K562 (cell line): ENCODE results near the gene ARMH3. TPM values are rescaled to one million over a fixed set of nuclear protein-coding genes. Genes with fewer than 3 reads are reported as not detected.

ENCODE experiments used
- ATAC-seq: fragments of 200-7000 bp; cut with Tn5 transposase; 3 replicates; pipeline ENCODE4 v1.9.1; 2020; ENCODE audit warnings: moderate library complexity
- BruUV-seq: library from RNA; stranded (reverse); fragments of 400-500 nt; replicated peaks from 2 replicates; lab custom pipeline; 2021; lab: Mats Ljungman, UMichigan
- CTCF ChIA-PET: fragments of 300-600 bp; formaldehyde crosslinking; extraction: SDS; loops from one replicate; lab custom pipeline; 2021; ENCODE audit warnings: low intra/inter-chr PET ratio; lab: Yijun Ruan, JAX
- POLR2A ChIA-PET: fragments of 300-600, 350-650 bp; sonication (Branson Sonifier 250); formaldehyde crosslinking; extraction: SDS; loops from one replicate; lab custom pipeline; 2021; ENCODE audit warnings: antibody characterized with exemption, inconsistent platforms; lab: Yijun Ruan, JAX
- DNase-seq, 4 experiments: peaks; one replicate each; pipeline versions ENCODE4 v3.0.0 to v3.0.0-alpha.2; 2011 to 2018; ENCODE audit warnings: low spot score in 3 of 4, mixed read lengths in 3 of 4; ENCODE audit errors: extremely low read depth in 1 of 4
- FAIRE-seq: peaks from 2 replicates; lab custom pipeline; 2011; peaks lifted over from hg19 to GRCh38; lab: Jason Lieb, UNC
- H2AFZ ChIP-seq: 2 replicates; pipeline ENCODE4 v1.6.0; 2011; ENCODE audit warnings: low read depth, low read length, control low read depth, inconsistent platforms
- H3K27ac ChIP-seq: fragments of 200-600 bp; 3 replicates; pipeline ENCODE4 v1.8.0; 2011; ENCODE audit warnings: low read depth, mild to moderate bottlenecking, control low read depth, inconsistent platforms, low read length, moderate library complexity, mixed read lengths; ENCODE audit errors: extremely low read depth
- H3K27me3 ChIP-seq, 2 experiments: fragments of 300-600 bp in 1 of 2; 2 replicates in 1 of 2; 3 replicates in 1 of 2; pipeline versions ENCODE4 v1.6.0 to v1.8.0; 2011; ENCODE audit warnings: inconsistent platforms in 2 of 2, low read length in 2 of 2, mild to moderate bottlenecking in 1 of 2, mixed read lengths in 1 of 2, moderate library complexity in 1 of 2; ENCODE audit not compliant: control insufficient read depth in 2 of 2, insufficient read depth in 2 of 2
- H3K36me3 ChIP-seq: fragments of 300-600 bp; 3 replicates; pipeline ENCODE4 v1.8.0; 2011; ENCODE audit warnings: mild to moderate bottlenecking, low read length, inconsistent platforms; ENCODE audit not compliant: control insufficient read depth, insufficient read depth
- H3K4me1 ChIP-seq, 2 experiments: fragments of 200-600 bp in 1 of 2; replicated peaks in 1 of 2; 2 replicates in 1 of 2; 3 replicates in 1 of 2; pipeline versions ENCODE4 v1.5.1 to v1.8.0; 2011; ENCODE audit warnings: inconsistent platforms in 2 of 2, low read length in 2 of 2, mild to moderate bottlenecking in 1 of 2, mixed read lengths in 1 of 2, moderate library complexity in 1 of 2; ENCODE audit not compliant: control insufficient read depth in 2 of 2, insufficient read depth in 2 of 2
- H3K4me2 ChIP-seq: 2 replicates; pipeline ENCODE4 v1.6.1; 2011; ENCODE audit warnings: low read length, control low read depth, inconsistent platforms, mixed read lengths; ENCODE audit not compliant: insufficient read depth
- H3K4me3 ChIP-seq: fragments of 200-600 bp; sonication (generic), shearing (Covaris generic); 2 replicates; pipeline ENCODE4 v1.5.1; 2016; ENCODE audit warnings: control low read depth, inconsistent platforms
- H3K79me2 ChIP-seq: fragments of 200-600 bp; 3 replicates; pipeline ENCODE4 v1.8.0; 2011; ENCODE audit warnings: low read length, inconsistent platforms; ENCODE audit not compliant: control insufficient read depth, insufficient read depth
- H3K9ac ChIP-seq, 2 experiments: 2 replicates each; pipeline versions ENCODE4 v1.6.0 to v1.6.1; 2011; ENCODE audit warnings: low read depth in 2 of 2, low read length in 2 of 2, control low read depth in 1 of 2, inconsistent platforms in 1 of 2, mild to moderate bottlenecking in 1 of 2, mixed read lengths in 1 of 2; ENCODE audit not compliant: insufficient read depth in 1 of 2
- H3K9me1 ChIP-seq: one replicate; pipeline ENCODE4 v1.6.0; 2011; ENCODE audit warnings: inconsistent platforms, mild to moderate bottlenecking, low read length, moderate library complexity; ENCODE audit not compliant: control insufficient read depth, insufficient read depth
- H3K9me3 ChIP-seq: replicated peaks from 2 replicates; pipeline ENCODE4 v1.5.1; 2011; ENCODE audit warnings: low read depth, low read length, inconsistent platforms; ENCODE audit not compliant: control insufficient read depth, insufficient read depth
- H4K20me1 ChIP-seq: replicated peaks from 2 replicates; pipeline ENCODE4 v1.6.1; 2011; ENCODE audit warnings: low read length, inconsistent platforms, mixed read lengths; ENCODE audit not compliant: control insufficient read depth, insufficient read depth
- CHD1 ChIP-seq: fragments of 200-600 bp; sonication (generic); IDR thresholded peaks from one replicate; pipeline ENCODE4 v1.6.1; 2012; ENCODE audit warnings: mild to moderate bottlenecking, moderate library complexity, low read length, inconsistent platforms
- KLF13 ChIP-seq: fragments of 450-650 bp; IDR thresholded peaks from 2 replicates; pipeline ENCODE4 v1.6.1; 2016; ENCODE audit warnings: missing genetic modification characterization, low read depth, mild to moderate bottlenecking, missing compliant biosample characterization, moderate library complexity, borderline replicate concordance
- MAFK ChIP-seq: IDR thresholded peaks from 2 replicates; pipeline ENCODE4 v1.6.1; 2011; ENCODE audit warnings: low read length, improper control_type of control experiment
- NFYB ChIP-seq: IDR thresholded peaks from 2 replicates; pipeline ENCODE4 v1.6.1; 2011; ENCODE audit warnings: mild to moderate bottlenecking, moderate library complexity; ENCODE audit not compliant: insufficient read length; ENCODE audit errors: extremely low read depth
- PHB2 ChIP-seq: fragments of 450-650 bp; IDR thresholded peaks from 2 replicates; pipeline ENCODE4 v1.6.1; 2017; ENCODE audit warnings: low read depth
- PML ChIP-seq: IDR thresholded peaks from 2 replicates; pipeline ENCODE4 v1.6.1; 2012; ENCODE audit warnings: low read length, inconsistent platforms
- PTBP1 ChIP-seq: fragments of 200-400 bp; formaldehyde crosslinking; IDR thresholded peaks from 2 replicates; pipeline ENCODE4 v1.6.1; 2017; ENCODE audit warnings: low read depth, low read length
- PURB ChIP-seq: sonication (generic); formaldehyde crosslinking; IDR thresholded peaks from 2 replicates; pipeline ENCODE4 v1.9.0; 2021; ENCODE audit warnings: low read depth, mild to moderate bottlenecking, missing genetic modification reagents
- SREBF1 ChIP-seq: fragments of 150-350 bp; IDR thresholded peaks from 2 replicates; pipeline ENCODE4 v1.6.1; 2014; ENCODE audit warnings: antibody characterized with exemption, low read depth, low read length, borderline replicate concordance
- TFAM ChIP-seq: fragments of 250-450 bp; sonication (Bioruptor Pico); conservative IDR thresholded peaks from 2 replicates; pipeline ENCODE4 v1.5.0; 2021; ENCODE audit warnings: mild to moderate bottlenecking, moderate library complexity
- TSC22D4 ChIP-seq: fragments of 450-650 bp; IDR thresholded peaks from 2 replicates; pipeline ENCODE4 v1.6.1; 2016; ENCODE audit warnings: missing genetic modification characterization, missing biosample characterization, control low read depth
- ZNF133 ChIP-seq: fragments of 250-450 bp; sonication (Bioruptor Pico); IDR thresholded peaks from 2 replicates; pipeline ENCODE4 v1.4.0; 2020; ENCODE audit warnings: mild to moderate bottlenecking
- ZNF224 ChIP-seq: sonication (generic); formaldehyde crosslinking; IDR thresholded peaks from 2 replicates; pipeline ENCODE4 v1.8.0; 2022; ENCODE audit warnings: mild to moderate bottlenecking, missing genetic modification reagents
- ZNF274 ChIP-seq: IDR thresholded peaks from 2 replicates; pipeline ENCODE4 v1.6.1; 2011; ENCODE audit warnings: low read depth, mild to moderate bottlenecking, low read length, moderate library complexity, borderline replicate concordance
- WGBS: fragments of 100-300 bp; shearing (Covaris generic); methylation state at CpG from one replicate; pipeline ENCODE4 v1.1.6; 2016; ENCODE audit warnings: low coverage, mixed read lengths; ENCODE audit not compliant: insufficient coverage; ENCODE audit errors: missing lambda C conversion rate; 5-methylcytosine and 5-hydroxymethylcytosine counted together
- in situ Hi-C: fragments of 300-500 bp; cut with MboI; formaldehyde crosslinking; loops from 4 replicates; pipeline ENCODE4 v1.15.0; 2018; ENCODE audit warnings: inconsistent platforms, mixed read lengths
- intact Hi-C: fragments of 100-400 bp; cut with micrococcal nuclease; formaldehyde crosslinking; loops from 2 replicates; pipeline ENCODE4 v1.14.2; 2022
- polyA plus RNA-seq, 8 experiments: library from polyadenylated mRNA; depleted of rRNA in 4 of 8; stranded (reverse) in 5 of 8; unstranded in 3 of 8; fragments of >200 nt; fragmentation: Nextera tagmentation in 2 of 8; fragmentation: Illumina TruSeq in 1 of 8; extraction: Ambion mirVana in 2 of 8; extraction: Trizol in 1 of 8; gene quantifications; 2 replicates each; pipeline versions ENCODE4 v1.2.1 to v1.2.3, GENCODE V29; 2011 to 2014; ENCODE audit warnings: inconsistent platforms in 1 of 8, missing spikeins in 1 of 8
- total RNA-seq, 7 experiments: library from RNA; depleted of rRNA in 6 of 7; stranded (reverse); fragments of >200 nt in 6 of 7; fragmentation: Illumina TruSeq in 2 of 7; extraction: Trizol in 2 of 7; gene quantifications; 2 replicates each; pipeline versions ENCODE4 v1.2.1 to v1.2.3, GENCODE V29; 2011 to 2021; ENCODE audit warnings: low replicate concordance in 1 of 7
- TF ChIP-seq, protein P1 (sequence below): fragments of 450-650 bp; IDR thresholded peaks from 2 replicates; pipeline ENCODE4 v1.6.1; 2018; ENCODE audit warnings: mild to moderate bottlenecking, low read depth; ENCODE audit not compliant: partially characterized antibody
- TF ChIP-seq, protein P2 (sequence below): fragments of 250-450 bp; sonication (Bioruptor Pico); IDR thresholded peaks from 2 replicates; pipeline ENCODE4 v1.9.0; 2021; ENCODE audit warnings: mild to moderate bottlenecking
- TF ChIP-seq, protein P3 (sequence below): sonication (generic); formaldehyde crosslinking; IDR thresholded peaks from 2 replicates; pipeline ENCODE4 v1.8.0; 2023; ENCODE audit warnings: missing genetic modification reagents, mild to moderate bottlenecking, borderline replicate concordance

The ARMH3 gene
- total and polyA plus RNA-seq, 9 of the 15 experiments (the other 6 are each of a cell fraction or from before 2014, with no cell fraction given), result 0.29 to 0.73 TPM; not detected in 7

DNA sequence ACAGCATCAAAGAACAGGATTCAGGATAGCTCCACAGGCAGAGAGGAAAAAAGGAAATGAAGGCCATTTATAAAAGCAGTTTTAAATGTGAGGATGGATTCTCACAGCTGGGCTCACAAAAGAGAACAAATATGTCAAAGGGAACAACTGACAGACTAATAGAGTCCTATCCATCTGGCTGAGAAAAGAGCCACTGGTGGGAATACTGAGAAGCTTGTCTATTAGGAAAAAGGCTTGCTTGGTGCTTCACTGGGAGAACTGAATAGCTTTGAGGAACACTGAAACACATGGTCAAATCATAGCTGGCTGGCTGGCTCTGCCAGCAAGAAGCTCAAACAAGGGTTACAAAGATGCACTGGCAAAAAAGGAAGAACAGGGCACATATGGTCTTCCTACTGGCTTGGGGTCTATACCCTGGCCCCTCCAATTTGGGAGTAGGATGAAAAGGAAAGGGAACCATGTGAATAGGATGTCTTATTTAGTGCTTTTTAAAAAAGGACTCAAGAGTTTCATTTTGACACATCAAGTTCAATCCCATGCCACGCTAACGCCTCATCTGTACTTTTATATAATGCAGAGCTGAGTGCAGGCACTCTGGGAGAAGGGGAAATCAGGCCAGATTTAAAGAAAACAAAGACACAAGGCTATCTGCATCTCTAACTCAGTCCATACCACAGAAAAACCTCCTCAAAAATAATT lies 167.6 kb downstream of the ARMH3 start:
- H3K4me1 ChIP-seq, result no peaks in the 10 kb centered on the region
- no peak overlapping the region for H3K9ac ChIP-seq
- no peak overlapping the region for H3K4me3 ChIP-seq
- ChIA-PET POLR2A (no interaction called here), CTCF (no interaction called here)
- FAIRE-seq (no peak), DNase-seq (no peak), ATAC-seq (no peak)
- intact Hi-C loops (no loop called here), in situ Hi-C loops (no loop called here)
- no peaks in the 10 kb centered on the region for H3K27me3 ChIP-seq
- no peak overlapping the region for H3K4me2 ChIP-seq
- no peak overlapping the region for H2AFZ ChIP-seq
- H3K9me1 ChIP-seq, result no peaks in the 10 kb centered on the region
- no peaks in the 10 kb centered on the region for H3K36me3 ChIP-seq
- no TSS peak for BruUV-seq
- WGBS, result no CpG with 5 or more reads among the region's 2 CpGs
- no peaks in the 10 kb centered on the region for H3K79me2 ChIP-seq
- H4K20me1 ChIP-seq, result no peaks in the 10 kb centered on the region
- H3K9me3 ChIP-seq, result no peaks in the 10 kb centered on the region
- H3K27ac ChIP-seq, result no peak overlapping the region
- TF ChIP-seq KLF13 (tag), result no peak
- TF ChIP-seq ZNF224 (CRISPR knock-in tag), result no peak
- TF ChIP-seq PHB2, result no peak
- TF ChIP-seq ZNF274, result no peak
- TF ChIP-seq, protein P1, sequence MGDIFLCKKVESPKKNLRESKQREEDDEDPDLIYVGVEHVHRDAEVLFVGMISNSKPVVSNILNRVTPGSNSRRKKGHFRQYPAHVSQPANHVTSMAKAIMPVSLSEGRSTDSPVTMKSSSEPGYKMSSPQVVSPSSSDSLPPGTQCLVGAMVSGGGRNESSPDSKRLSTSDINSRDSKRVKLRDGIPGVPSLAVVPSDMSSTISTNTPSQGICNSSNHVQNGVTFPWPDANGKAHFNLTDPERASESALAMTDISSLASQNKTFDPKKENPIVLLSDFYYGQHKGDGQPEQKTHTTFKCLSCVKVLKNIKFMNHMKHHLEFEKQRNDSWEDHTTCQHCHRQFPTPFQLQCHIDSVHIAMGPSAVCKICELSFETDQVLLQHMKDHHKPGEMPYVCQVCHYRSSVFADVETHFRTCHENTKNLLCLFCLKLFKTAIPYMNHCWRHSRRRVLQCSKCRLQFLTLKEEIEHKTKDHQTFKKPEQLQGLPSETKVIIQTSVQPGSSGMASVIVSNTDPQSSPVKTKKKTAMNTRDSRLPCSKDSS, result no peak
- no peak for TF ChIP-seq SREBF1
- no peak for TF ChIP-seq TSC22D4 (tag)
- TF ChIP-seq, protein P2, sequence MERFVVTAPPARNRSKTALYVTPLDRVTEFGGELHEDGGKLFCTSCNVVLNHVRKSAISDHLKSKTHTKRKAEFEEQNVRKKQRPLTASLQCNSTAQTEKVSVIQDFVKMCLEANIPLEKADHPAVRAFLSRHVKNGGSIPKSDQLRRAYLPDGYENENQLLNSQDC, result no peak
- TF ChIP-seq, protein P3, sequence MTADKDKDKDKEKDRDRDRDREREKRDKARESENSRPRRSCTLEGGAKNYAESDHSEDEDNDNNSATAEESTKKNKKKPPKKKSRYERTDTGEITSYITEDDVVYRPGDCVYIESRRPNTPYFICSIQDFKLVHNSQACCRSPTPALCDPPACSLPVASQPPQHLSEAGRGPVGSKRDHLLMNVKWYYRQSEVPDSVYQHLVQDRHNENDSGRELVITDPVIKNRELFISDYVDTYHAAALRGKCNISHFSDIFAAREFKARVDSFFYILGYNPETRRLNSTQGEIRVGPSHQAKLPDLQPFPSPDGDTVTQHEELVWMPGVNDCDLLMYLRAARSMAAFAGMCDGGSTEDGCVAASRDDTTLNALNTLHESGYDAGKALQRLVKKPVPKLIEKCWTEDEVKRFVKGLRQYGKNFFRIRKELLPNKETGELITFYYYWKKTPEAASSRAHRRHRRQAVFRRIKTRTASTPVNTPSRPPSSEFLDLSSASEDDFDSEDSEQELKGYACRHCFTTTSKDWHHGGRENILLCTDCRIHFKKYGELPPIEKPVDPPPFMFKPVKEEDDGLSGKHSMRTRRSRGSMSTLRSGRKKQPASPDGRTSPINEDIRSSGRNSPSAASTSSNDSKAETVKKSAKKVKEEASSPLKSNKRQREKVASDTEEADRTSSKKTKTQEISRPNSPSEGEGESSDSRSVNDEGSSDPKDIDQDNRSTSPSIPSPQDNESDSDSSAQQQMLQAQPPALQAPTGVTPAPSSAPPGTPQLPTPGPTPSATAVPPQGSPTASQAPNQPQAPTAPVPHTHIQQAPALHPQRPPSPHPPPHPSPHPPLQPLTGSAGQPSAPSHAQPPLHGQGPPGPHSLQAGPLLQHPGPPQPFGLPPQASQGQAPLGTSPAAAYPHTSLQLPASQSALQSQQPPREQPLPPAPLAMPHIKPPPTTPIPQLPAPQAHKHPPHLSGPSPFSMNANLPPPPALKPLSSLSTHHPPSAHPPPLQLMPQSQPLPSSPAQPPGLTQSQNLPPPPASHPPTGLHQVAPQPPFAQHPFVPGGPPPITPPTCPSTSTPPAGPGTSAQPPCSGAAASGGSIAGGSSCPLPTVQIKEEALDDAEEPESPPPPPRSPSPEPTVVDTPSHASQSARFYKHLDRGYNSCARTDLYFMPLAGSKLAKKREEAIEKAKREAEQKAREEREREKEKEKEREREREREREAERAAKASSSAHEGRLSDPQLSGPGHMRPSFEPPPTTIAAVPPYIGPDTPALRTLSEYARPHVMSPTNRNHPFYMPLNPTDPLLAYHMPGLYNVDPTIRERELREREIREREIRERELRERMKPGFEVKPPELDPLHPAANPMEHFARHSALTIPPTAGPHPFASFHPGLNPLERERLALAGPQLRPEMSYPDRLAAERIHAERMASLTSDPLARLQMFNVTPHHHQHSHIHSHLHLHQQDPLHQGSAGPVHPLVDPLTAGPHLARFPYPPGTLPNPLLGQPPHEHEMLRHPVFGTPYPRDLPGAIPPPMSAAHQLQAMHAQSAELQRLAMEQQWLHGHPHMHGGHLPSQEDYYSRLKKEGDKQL (CRISPR knock-in tag), result no peak
- no peak for TF ChIP-seq ZNF133 (CRISPR knock-in tag)
- TF ChIP-seq NFYB, result no peak
- TF ChIP-seq TFAM (CRISPR knock-in tag), result no peak
- no peak for TF ChIP-seq PML
- no peak for TF ChIP-seq MAFK
- TF ChIP-seq PURB (CRISPR knock-in tag), result no peak
- TF ChIP-seq CHD1, result no peak
- no peak for TF ChIP-seq PTBP1
